ENCODE measurements around the gene EIF2S2. TPM values are rescaled to one million over a fixed set of nuclear protein-coding genes. Genes with fewer than 3 reads are reported as not detected.
A peak's percentile ranks its signal among the peaks of the same experiment; 100 is the strongest.
"Not testable (repeated sequence)": the region's sequence is repeated elsewhere in the genome, so short reads cannot be mapped to it uniquely, and the experiment has no call there.

EIF2S2 gene, protein sequence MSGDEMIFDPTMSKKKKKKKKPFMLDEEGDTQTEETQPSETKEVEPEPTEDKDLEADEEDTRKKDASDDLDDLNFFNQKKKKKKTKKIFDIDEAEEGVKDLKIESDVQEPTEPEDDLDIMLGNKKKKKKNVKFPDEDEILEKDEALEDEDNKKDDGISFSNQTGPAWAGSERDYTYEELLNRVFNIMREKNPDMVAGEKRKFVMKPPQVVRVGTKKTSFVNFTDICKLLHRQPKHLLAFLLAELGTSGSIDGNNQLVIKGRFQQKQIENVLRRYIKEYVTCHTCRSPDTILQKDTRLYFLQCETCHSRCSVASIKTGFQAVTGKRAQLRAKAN
- total RNA-seq (ENCODE audit: low replicate concordance), result 71.0 and 114 TPM in 2 replicates

DNA sequence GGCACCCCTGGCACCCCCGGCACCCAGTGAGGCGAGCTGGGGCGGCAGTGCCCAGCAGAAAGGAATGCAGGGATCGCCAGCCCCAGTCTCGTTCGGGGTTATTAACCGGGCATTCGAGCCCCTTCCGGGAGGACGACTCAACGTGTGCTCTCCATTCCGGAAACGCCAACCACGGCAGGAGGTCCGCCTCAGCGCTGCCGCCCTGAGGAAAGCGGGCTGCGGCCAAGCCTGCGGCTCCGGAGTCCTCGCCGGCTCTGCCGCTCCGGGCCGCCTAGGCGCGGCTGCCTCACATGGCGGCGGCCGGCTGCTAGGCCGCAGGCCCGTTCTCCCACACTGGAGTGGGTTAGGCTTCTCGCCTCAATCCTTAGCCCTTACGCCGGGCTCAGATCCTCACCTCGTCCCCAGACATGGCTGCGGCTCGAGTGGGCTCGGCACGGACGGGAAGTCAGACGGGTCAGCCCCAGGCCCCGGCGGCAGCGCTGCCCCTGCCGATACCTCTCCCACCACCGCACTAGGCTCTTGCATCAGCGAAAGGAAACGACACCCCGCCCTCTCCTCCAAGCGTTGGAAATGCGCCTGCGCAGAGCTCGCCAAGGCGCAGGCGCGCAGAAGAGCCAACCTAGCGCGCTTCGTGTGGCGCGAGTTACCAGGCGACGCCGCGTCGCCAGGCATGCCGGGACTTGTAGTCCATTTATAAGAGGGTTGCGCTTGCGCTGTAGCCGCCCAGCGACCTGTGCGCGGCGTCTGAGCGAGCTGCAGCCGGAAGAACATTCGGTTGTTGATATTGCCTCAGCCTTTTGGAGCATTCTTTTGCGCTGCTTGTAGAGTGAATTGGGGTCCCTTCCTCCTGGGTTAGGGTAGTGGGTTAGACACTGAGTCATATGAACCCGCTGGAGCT, at the start of gene EIF2S2:
TSS of gene EIF2S2 (minus strand) at position 542 of the 898 bp plus-strand sequence. CDS start at position 409, 133 bp downstream.
- no peaks in the 10 kb centered on the region for H3K9me3 ChIP-seq (ENCODE audit: low read depth)
- H3K9me3 Mint-ChIP-seq, result no peaks in the 10 kb centered on the region
- H2AFZ ChIP-seq (replicated peaks), result peak within 1 kb of the TSS; percentile 93
- H3K4me1 Mint-ChIP-seq, result peaks cover 31% of the 10 kb centered on the region
- DNase-seq (ENCODE audit: low spot score), result peak; percentile 100
- H3K36me3 Mint-ChIP-seq, result peaks cover 12% of the 10 kb centered on the region
- H3K4me3 ChIP-seq, result peak within 1 kb of the TSS; percentile 85
- H3K9ac ChIP-seq, result peak within 1 kb of the TSS; percentile 96
- TF ChIP-seq, protein P1, sequence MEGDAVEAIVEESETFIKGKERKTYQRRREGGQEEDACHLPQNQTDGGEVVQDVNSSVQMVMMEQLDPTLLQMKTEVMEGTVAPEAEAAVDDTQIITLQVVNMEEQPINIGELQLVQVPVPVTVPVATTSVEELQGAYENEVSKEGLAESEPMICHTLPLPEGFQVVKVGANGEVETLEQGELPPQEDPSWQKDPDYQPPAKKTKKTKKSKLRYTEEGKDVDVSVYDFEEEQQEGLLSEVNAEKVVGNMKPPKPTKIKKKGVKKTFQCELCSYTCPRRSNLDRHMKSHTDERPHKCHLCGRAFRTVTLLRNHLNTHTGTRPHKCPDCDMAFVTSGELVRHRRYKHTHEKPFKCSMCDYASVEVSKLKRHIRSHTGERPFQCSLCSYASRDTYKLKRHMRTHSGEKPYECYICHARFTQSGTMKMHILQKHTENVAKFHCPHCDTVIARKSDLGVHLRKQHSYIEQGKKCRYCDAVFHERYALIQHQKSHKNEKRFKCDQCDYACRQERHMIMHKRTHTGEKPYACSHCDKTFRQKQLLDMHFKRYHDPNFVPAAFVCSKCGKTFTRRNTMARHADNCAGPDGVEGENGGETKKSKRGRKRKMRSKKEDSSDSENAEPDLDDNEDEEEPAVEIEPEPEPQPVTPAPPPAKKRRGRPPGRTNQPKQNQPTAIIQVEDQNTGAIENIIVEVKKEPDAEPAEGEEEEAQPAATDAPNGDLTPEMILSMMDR (IDR thresholded peaks at IDR 0.05), result no peak
- H4K20me1 ChIP-seq (ENCODE audit: low read depth), result peaks cover 47% of the 10 kb centered on the region
- peak within 1 kb of the TSS; percentile 94 for H3K4me3 Mint-ChIP-seq
- H3K36me3 ChIP-seq, result no peaks in the 10 kb centered on the region
- no peaks in the 10 kb centered on the region for H3K27me3 ChIP-seq
- peak within 1 kb of the TSS; percentile 93 for H3K27ac Mint-ChIP-seq
- H3K27ac ChIP-seq, result peak within 1 kb of the TSS; percentile 95
- peaks cover 50% of the 10 kb centered on the region for H3K79me2 ChIP-seq (ENCODE audit: low read depth)
- H3K27me3 Mint-ChIP-seq (ENCODE audit: insufficient read depth, low read depth), result peaks cover 2% of the 10 kb centered on the region
- no peaks in the 10 kb centered on the region for H3F3A ChIP-seq (ENCODE audit: low read depth)
- peak within 1 kb of the TSS; percentile 97 for H3K4me2 ChIP-seq
- H3K4me1 ChIP-seq, result peaks cover 7% of the 10 kb centered on the region

DNA sequence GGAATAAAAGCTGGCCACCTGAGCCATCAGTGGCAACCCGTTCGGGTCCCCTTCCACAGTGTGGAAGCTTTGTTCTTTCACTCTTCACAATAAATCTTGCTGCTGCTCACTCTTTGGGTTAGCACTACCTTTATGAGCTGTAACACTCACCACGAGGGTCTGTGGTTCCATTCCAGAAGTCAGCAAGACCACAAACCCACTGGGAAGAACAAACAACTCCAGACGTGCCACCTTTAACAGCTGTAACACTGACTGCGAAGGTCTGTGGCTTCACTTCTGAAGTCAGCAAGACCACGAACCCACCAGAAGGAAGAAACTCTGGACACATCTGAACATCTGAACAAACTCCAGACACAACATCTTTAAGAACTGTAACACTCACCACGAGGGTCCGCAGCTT, 45.7 kb upstream of the EIF2S2 start:
- DNase-seq (ENCODE audit: low spot score); H3K27me3 ChIP-seq; H3K27ac Mint-ChIP-seq; H3F3A ChIP-seq (ENCODE audit: low read depth); H3K4me3 Mint-ChIP-seq; H2AFZ ChIP-seq (replicated peaks); H3K9me3 ChIP-seq (ENCODE audit: low read depth); H3K27ac ChIP-seq; H3K4me2 ChIP-seq; H3K79me2 ChIP-seq (ENCODE audit: low read depth); H3K36me3 Mint-ChIP-seq; H4K20me1 ChIP-seq (ENCODE audit: low read depth); H3K4me1 ChIP-seq; H3K9ac ChIP-seq; H3K4me3 ChIP-seq; H3K9me3 Mint-ChIP-seq; H3K36me3 ChIP-seq: not testable (repeated sequence)
- Mint-ChIP-seq H3K4me1 (peaks cover 18% of the 10 kb centered on the region), H3K27me3 (ENCODE audit: insufficient read depth, low read depth) (peaks cover 10% of the 10 kb centered on the region)

DNA sequence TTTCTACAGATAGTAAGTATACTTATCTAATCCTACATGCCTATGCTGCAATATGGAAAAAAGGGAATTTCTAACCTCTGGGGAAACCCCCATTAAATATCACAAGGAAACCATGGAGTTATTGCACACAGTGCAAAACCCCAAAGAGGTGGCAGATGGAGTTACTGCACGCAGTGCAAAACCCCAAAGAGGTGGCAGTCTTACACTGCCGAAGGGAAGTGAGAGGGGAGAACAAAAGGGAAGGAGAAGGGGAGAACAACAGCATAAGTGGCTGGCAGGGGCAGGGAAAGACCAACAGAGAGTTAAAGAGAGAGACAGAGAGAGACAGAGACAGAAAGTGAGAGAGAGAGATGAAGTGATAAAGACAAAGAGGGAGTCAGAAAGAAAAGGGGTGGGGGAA, 43.8 kb upstream of the EIF2S2 start:
- Mint-ChIP-seq H3K36me3 (peaks cover 2% of the 10 kb centered on the region), H3K9me3 (peaks cover 5% of the 10 kb centered on the region), H3K4me3 (no peak overlapping the region), H3K4me1 (peaks cover 18% of the 10 kb centered on the region), H3K27ac (no peak overlapping the region), H3K27me3 (ENCODE audit: insufficient read depth, low read depth) (peaks cover 12% of the 10 kb centered on the region)
- no peaks in the 10 kb centered on the region for H3K9me3 ChIP-seq (ENCODE audit: low read depth)
- no peak overlapping the region for H3K27ac ChIP-seq
- H3K27me3 ChIP-seq, result no peaks in the 10 kb centered on the region
- TF ChIP-seq, protein P1 (IDR thresholded peaks at IDR 0.05), result no peak
- TF ChIP-seq EZH2phosphoT487 (IDR thresholded peaks at IDR 0.05), result no peak
- no peak for TF ChIP-seq EZH2 (IDR thresholded peaks at IDR 0.05)
- no peak overlapping the region for H3K9ac ChIP-seq
- no peaks in the 10 kb centered on the region for H4K20me1 ChIP-seq (ENCODE audit: low read depth)
- H3K36me3 ChIP-seq, result no peaks in the 10 kb centered on the region
- no peak overlapping the region for H3K4me3 ChIP-seq
- DNase-seq (ENCODE audit: low spot score), result no peak
- peaks cover 9% of the 10 kb centered on the region for H3K4me1 ChIP-seq
- H3F3A ChIP-seq (ENCODE audit: low read depth), result peaks cover 7% of the 10 kb centered on the region
- H3K79me2 ChIP-seq (ENCODE audit: low read depth), result no peaks in the 10 kb centered on the region
- H3K4me2 ChIP-seq, result no peak overlapping the region
- H2AFZ ChIP-seq (replicated peaks), result no peak overlapping the region

DNA sequence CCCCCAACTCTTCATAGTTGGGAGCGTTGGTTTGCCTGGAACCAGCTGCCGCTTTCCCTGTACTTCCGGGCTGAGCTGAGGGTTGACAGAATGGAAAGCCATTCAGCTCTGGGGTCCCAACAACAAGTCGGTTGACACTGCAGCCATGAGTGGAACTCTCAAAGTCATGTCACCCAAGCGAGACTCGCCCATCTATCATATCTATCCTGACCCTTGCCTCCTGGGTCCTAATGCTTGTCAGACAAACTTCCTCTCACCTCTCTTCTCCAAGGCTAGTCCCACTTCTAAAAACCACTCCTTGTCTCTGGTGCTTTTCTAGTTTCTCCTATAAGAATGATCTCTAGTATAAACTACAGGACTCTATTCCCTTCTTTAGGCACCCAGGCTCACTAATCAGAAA, 41.1 kb upstream of the EIF2S2 start:
- Mint-ChIP-seq H3K4me1 (peaks cover 15% of the 10 kb centered on the region), H3K27me3 (ENCODE audit: insufficient read depth, low read depth) (peaks cover 11% of the 10 kb centered on the region)
- not testable (repeated sequence) for H3K4me2 ChIP-seq; H3K36me3 ChIP-seq; H3K27ac Mint-ChIP-seq; H3K27me3 ChIP-seq; H3K27ac ChIP-seq; H3K9me3 ChIP-seq (ENCODE audit: low read depth); H3K79me2 ChIP-seq (ENCODE audit: low read depth); H3K4me1 ChIP-seq; H3K36me3 Mint-ChIP-seq; H3F3A ChIP-seq (ENCODE audit: low read depth); H3K9me3 Mint-ChIP-seq; H4K20me1 ChIP-seq (ENCODE audit: low read depth); H3K9ac ChIP-seq; DNase-seq (ENCODE audit: low spot score); H3K4me3 Mint-ChIP-seq; H3K4me3 ChIP-seq; H2AFZ ChIP-seq (replicated peaks)

DNA sequence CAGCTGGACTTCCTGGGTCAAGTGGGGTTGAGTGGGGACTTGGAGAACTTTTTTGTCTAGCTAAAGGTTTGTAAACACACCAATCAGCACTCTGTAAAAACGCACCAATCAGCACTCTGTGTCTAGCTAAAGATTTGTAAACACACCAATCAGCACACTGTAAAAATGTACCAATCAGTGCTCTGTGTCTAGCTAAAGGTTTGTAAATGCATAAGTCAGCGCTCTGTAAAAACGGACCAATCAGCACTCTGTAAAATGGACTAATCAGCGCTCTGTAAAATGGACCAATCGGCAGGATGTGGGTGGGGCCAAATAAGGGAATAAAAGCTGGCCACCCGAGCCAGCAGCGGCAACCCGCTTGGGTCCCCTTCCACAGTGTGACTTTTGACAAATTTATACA, 40.0 kb upstream of the EIF2S2 start:
- not testable (repeated sequence) for H3K9me3 ChIP-seq (ENCODE audit: low read depth); H3K4me1 ChIP-seq; H3K27ac ChIP-seq; H3K79me2 ChIP-seq (ENCODE audit: low read depth); H3K36me3 ChIP-seq; H3K27ac Mint-ChIP-seq; H3K36me3 Mint-ChIP-seq; H3K4me3 ChIP-seq; H4K20me1 ChIP-seq (ENCODE audit: low read depth); H3F3A ChIP-seq (ENCODE audit: low read depth); H3K27me3 ChIP-seq; H2AFZ ChIP-seq (replicated peaks); H3K4me2 ChIP-seq; H3K9me3 Mint-ChIP-seq; H3K9ac ChIP-seq; DNase-seq (ENCODE audit: low spot score); H3K4me3 Mint-ChIP-seq
- H3K27me3 Mint-ChIP-seq (ENCODE audit: insufficient read depth, low read depth), result peaks cover 11% of the 10 kb centered on the region
- peaks cover 15% of the 10 kb centered on the region for H3K4me1 Mint-ChIP-seq
